SK-N-SH treated with all-trans-retinoic acid at 6 μM for 48 hours (cell line): Measurements from ENCODE around the gene PLCD3.

ENCODE experiments used
- ARNTL ChIP-seq: fragments of 450-650 bp; formaldehyde crosslinking; IDR thresholded peaks from 2 replicates; pipeline ENCODE4 v1.5.0; 2020; ENCODE audit warnings: low read depth, mild to moderate bottlenecking, moderate library complexity, borderline replicate concordance
- ESRRG ChIP-seq: fragments of 250-450 bp; sonication (Bioruptor Pico); IDR thresholded peaks from 2 replicates; pipeline ENCODE4 v1.6.1; 2021; ENCODE audit warnings: mild to moderate bottlenecking
- ISL1 ChIP-seq: fragments of 250-450 bp; sonication (Bioruptor Pico); IDR thresholded peaks from 2 replicates; pipeline ENCODE4 v2.1.2; 2022; ENCODE audit warnings: mild to moderate bottlenecking, moderate library complexity
- PPARA ChIP-seq: fragments of 250-450 bp; sonication (Bioruptor Pico); IDR thresholded peaks from 2 replicates; pipeline ENCODE4 v1.5.0; 2020; ENCODE audit warnings: mild to moderate bottlenecking, borderline replicate concordance
- SNAI2 ChIP-seq: fragments of 250-450 bp; sonication (Bioruptor Pico); IDR thresholded peaks from 2 replicates; pipeline ENCODE4 v1.5.0; 2020; ENCODE audit warnings: mild to moderate bottlenecking, moderate library complexity
- TCF4 ChIP-seq: fragments of 250-450 bp; sonication (Bioruptor Pico); IDR thresholded peaks from 2 replicates; pipeline ENCODE4 v1.8.0; 2021; ENCODE audit warnings: mild to moderate bottlenecking, moderate library complexity, borderline replicate concordance
- ZFP3 ChIP-seq: fragments of 250-450 bp; sonication (Bioruptor Pico); IDR thresholded peaks from 2 replicates; pipeline ENCODE4 v1.5.0; 2020; ENCODE audit warnings: mild to moderate bottlenecking, moderate library complexity
- ZFP30 ChIP-seq: fragments of 450-650 bp; formaldehyde crosslinking; IDR thresholded peaks from 2 replicates; pipeline ENCODE4 v1.5.0; 2022; ENCODE audit warnings: mild to moderate bottlenecking, moderate library complexity
- ZNF8 ChIP-seq: fragments of 450-650 bp; formaldehyde crosslinking; IDR thresholded peaks from 2 replicates; pipeline ENCODE4 v1.5.0; 2020; ENCODE audit warnings: mild to moderate bottlenecking, moderate library complexity
- TF ChIP-seq, protein P1 (sequence below): fragments of 250-450 bp; sonication (Bioruptor Pico); IDR thresholded peaks from 2 replicates; pipeline ENCODE4 v1.8.0; 2020; ENCODE audit warnings: mild to moderate bottlenecking, moderate library complexity, borderline replicate concordance
- TF ChIP-seq, protein P2 (sequence below): fragments of 250-450 bp; sonication (Bioruptor Pico); IDR thresholded peaks from 2 replicates; pipeline ENCODE4 v1.5.1; 2020; ENCODE audit warnings: low read depth, mild to moderate bottlenecking, moderate library complexity

DNA sequence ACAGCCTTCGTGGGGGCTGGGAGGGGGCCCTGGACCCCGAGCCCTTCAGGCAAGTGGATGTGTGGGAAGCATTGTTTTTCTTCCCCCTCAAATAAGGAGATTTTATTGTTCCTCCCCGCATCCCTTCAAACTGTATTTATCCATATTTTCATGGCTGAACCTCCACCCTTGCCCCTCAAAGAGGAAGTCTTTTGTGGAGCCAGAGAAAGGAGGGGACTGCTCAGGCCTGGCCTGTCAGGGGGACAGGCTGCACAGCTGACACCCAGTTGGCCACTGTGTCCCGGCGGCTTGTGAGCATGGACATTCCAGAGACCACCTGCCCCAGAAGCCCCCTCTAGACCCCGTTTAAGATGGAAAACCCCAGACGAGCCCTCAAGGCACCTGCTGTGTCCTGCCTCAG is 45.2 kb upstream of the PLCD3 start:
- TF ChIP-seq ZNF8 (CRISPR knock-in tag) (no peak), ARNTL (CRISPR knock-in tag) (no peak), ISL1 (CRISPR knock-in tag) (no peak), PPARA (CRISPR knock-in tag) (no peak), ZFP30 (CRISPR knock-in tag) (no peak), ZFP3 (CRISPR knock-in tag) (no peak), SNAI2 (CRISPR knock-in tag) (no peak), ESRRG (CRISPR knock-in tag) (no peak), TCF4 (CRISPR knock-in tag) (no peak)
- TF ChIP-seq, protein P1, sequence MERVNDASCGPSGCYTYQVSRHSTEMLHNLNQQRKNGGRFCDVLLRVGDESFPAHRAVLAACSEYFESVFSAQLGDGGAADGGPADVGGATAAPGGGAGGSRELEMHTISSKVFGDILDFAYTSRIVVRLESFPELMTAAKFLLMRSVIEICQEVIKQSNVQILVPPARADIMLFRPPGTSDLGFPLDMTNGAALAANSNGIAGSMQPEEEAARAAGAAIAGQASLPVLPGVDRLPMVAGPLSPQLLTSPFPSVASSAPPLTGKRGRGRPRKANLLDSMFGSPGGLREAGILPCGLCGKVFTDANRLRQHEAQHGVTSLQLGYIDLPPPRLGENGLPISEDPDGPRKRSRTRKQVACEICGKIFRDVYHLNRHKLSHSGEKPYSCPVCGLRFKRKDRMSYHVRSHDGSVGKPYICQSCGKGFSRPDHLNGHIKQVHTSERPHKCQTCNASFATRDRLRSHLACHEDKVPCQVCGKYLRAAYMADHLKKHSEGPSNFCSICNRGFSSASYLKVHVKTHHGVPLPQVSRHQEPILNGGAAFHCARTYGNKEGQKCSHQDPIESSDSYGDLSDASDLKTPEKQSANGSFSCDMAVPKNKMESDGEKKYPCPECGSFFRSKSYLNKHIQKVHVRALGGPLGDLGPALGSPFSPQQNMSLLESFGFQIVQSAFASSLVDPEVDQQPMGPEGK (CRISPR knock-in tag): no peak
- TF ChIP-seq, protein P2, sequence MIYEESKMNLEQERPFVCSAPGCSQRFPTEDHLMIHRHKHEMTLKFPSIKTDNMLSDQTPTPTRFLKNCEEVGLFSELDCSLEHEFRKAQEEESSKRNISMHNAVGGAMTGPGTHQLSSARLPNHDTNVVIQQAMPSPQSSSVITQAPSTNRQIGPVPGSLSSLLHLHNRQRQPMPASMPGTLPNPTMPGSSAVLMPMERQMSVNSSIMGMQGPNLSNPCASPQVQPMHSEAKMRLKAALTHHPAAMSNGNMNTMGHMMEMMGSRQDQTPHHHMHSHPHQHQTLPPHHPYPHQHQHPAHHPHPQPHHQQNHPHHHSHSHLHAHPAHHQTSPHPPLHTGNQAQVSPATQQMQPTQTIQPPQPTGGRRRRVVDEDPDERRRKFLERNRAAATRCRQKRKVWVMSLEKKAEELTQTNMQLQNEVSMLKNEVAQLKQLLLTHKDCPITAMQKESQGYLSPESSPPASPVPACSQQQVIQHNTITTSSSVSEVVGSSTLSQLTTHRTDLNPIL (CRISPR knock-in tag): no peak
